NCI-H1048 (cell line): ENCODE measurements around the gene ASTN1.

Source experiments
- DNase-seq: peaks from one replicate; lab custom pipeline; 2025; lab: John Stamatoyannopoulos, UW

Gene ASTN1

GRCh38 chr1:177163844-177164379 is 600 bp downstream of the ASTN1 start:
- DNase-seq, result no peak

GRCh38 chr1:177162243-177162642 is 2.3 kb downstream of the ASTN1 start:
- no peak for DNase-seq

GRCh38 chr1:177146499-177146898 is 18.0 kb downstream of the ASTN1 start:
- no peak for DNase-seq

- no peak for DNase-seq
Measured at GRCh38 chr1:177145106-177146070, 19.1 kb downstream of the ASTN1 start.

- DNase-seq, result no peak
Measured at GRCh38 chr1:177142791-177143271, 21.7 kb downstream of the ASTN1 start.

GRCh38 chr1:177142010-177142409 is 22.5 kb downstream of the ASTN1 start:
- no peak for DNase-seq

- DNase-seq, result no peak
Measured at GRCh38 chr1:177138347-177138746, 26.2 kb downstream of the ASTN1 start.

GRCh38 chr1:177137814-177138213 is 26.7 kb downstream of the ASTN1 start:
- no peak for DNase-seq

- DNase-seq, result no peak
Measured at GRCh38 chr1:177135250-177135649, 29.3 kb downstream of the ASTN1 start.

- DNase-seq, result no peak
Measured at GRCh38 chr1:177133977-177134538, 30.5 kb downstream of the ASTN1 start.

GRCh38 chr1:177132141-177132540 is 32.4 kb downstream of the ASTN1 start:
- no peak for DNase-seq

- DNase-seq, result no peak
Measured at GRCh38 chr1:177131723-177132122, 32.8 kb downstream of the ASTN1 start.

GRCh38 chr1:177130451-177130945 is 34.0 kb downstream of the ASTN1 start:
- no peak for DNase-seq

- DNase-seq, result no peak
Measured at GRCh38 chr1:177128665-177129281, 35.7 kb downstream of the ASTN1 start.

- no peak for DNase-seq
Measured at GRCh38 chr1:177126267-177126666, 38.2 kb downstream of the ASTN1 start.

GRCh38 chr1:177124577-177125278 is 39.8 kb downstream of the ASTN1 start:
- DNase-seq, result no peak

GRCh38 chr1:177122461-177123251 is 41.9 kb downstream of the ASTN1 start:
- DNase-seq, result no peak

GRCh38 chr1:177119311-177119710 is 45.2 kb downstream of the ASTN1 start:
- no peak for DNase-seq

GRCh38 chr1:177118901-177119300 is 45.6 kb downstream of the ASTN1 start:
- no peak for DNase-seq

GRCh38 chr1:177116941-177117340 is 47.6 kb downstream of the ASTN1 start:
- DNase-seq, result no peak
